ENCODE measurements around the gene ASTN1.

Gene ASTN1

GRCh38 chr1:176919386-176920378 lies 244.8 kb downstream of the ASTN1 start:
- no peak for DNase-seq

GRCh38 chr1:176905648-176906047 lies 258.9 kb downstream of the ASTN1 start:
- no peak for DNase-seq

- no peak for DNase-seq
Observed at GRCh38 chr1:176904057-176904751, 260.3 kb downstream of the ASTN1 start.

- DNase-seq, result no peak
Observed at GRCh38 chr1:176903474-176903873, 261.0 kb downstream of the ASTN1 start.

- no peak for DNase-seq
Observed at GRCh38 chr1:176899321-176899720, 265.2 kb downstream of the ASTN1 start.

GRCh38 chr1:176897350-176898236 lies 266.9 kb downstream of the ASTN1 start:
- peak; percentile 66 for DNase-seq

GRCh38 chr1:176896216-176896615 lies 268.3 kb downstream of the ASTN1 start:
- no peak for DNase-seq

- no peak for DNase-seq
Observed at GRCh38 chr1:176894450-176894849, 270.1 kb downstream of the ASTN1 start.

GRCh38 chr1:176893625-176894352 lies 270.7 kb downstream of the ASTN1 start:
- DNase-seq, result no peak

GRCh38 chr1:176888471-176889032 lies 276.0 kb downstream of the ASTN1 start:
- no peak for DNase-seq

GRCh38 chr1:176885751-176886150 lies 278.8 kb downstream of the ASTN1 start:
- DNase-seq, result no peak

GRCh38 chr1:176885341-176885740 lies 279.2 kb downstream of the ASTN1 start:
- no peak for DNase-seq

GRCh38 chr1:176884911-176885310 lies 279.6 kb downstream of the ASTN1 start:
- DNase-seq, result no peak

GRCh38 chr1:176884286-176884685 lies 280.2 kb downstream of the ASTN1 start:
- no peak for DNase-seq

- DNase-seq, result peak; percentile 73
Observed at GRCh38 chr1:176880955-176881595, 283.4 kb downstream of the ASTN1 start.

- no peak for DNase-seq
Observed at GRCh38 chr1:176879784-176880620, 284.5 kb downstream of the ASTN1 start.

GRCh38 chr1:176878750-176879536 lies 285.6 kb downstream of the ASTN1 start:
- DNase-seq, result no peak

GRCh38 chr1:176877557-176877956 lies 287.0 kb downstream of the ASTN1 start:
- DNase-seq, result no peak

- no peak for DNase-seq
Observed at GRCh38 chr1:176876966-176877515, 287.5 kb downstream of the ASTN1 start.

Data from midbrain (tissue), 1 donor.